ENCODE data around the gene PRELP.

The PRELP gene

DNA sequence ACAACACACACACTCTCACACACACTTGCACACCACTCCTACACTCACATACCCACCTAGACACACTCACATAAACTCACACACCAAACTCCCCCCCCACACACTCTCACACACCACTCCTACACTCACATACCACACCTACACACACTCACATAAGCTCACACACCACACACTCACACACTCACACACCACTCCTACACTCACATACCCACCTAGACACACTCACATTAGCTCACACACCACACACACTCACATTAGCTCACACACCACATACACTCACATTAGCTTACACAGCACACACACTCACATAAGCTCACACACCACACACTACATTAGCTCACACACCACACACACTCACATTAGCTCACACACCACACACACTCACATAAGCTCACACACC, 51.4 kb downstream of the PRELP start:
- DNase-seq = no peak

DNA sequence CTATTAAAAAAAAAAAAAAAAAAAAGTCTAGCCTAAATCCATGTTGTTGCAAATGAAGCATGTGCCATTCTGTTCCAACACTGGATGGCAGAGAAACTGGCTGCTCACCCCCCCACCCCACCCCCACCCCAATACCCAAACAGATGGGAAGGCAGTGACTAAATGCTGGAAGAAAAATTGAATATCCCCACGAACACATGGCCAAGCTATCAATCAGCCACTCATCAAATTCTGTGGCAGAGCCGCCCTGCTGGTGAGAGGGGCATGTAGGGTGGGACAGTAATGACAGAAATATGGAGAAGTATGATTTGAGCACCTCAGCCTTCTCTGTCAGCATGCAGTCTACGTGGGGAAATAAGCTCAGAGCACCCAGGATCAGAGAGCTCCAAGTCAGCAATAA, 52.5 kb downstream of the PRELP start:
- DNase-seq = no peak

DNA sequence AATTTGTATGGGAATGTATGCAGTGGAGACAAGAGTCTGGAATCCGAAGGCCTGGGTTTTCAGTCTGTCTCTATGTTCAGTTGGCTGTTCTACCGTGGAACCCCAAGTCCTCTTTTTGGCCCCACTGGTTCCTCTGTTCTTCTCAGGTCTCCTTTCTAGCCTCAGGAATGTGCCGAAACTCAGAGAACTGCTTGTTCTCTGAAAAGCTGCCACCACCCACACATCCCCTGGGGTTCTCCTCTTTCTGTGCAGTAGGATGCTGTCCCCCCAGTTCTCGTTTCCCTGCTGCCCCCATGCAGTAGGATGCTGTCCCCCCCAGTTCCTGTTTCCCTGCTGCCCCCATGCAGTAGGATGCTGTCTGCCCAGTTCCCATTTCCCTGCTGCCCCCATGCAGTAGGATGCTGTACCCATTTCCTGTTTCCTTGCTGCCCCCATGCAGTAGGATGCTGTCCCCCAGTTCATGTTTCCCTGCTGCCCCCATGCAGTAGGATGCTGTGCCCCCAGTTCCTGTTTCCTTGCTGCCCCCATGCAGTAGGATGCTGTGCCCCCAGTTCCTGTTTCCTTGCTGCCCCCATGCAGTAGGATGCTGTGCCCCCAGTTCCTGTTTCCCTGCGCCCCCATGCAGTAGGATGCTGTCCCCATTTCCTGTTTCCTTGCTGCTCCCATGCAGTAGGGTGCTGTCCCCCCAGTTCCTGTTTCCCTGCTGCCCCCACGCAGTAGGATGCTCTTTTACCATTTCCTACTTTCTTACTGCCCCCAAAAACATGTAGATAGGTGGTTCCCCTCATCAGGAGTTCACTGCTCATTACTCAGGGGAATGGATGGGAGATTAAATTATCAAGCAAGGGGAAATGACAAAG, 53.6 kb downstream of the PRELP start:
- no peak for DNase-seq

DNA sequence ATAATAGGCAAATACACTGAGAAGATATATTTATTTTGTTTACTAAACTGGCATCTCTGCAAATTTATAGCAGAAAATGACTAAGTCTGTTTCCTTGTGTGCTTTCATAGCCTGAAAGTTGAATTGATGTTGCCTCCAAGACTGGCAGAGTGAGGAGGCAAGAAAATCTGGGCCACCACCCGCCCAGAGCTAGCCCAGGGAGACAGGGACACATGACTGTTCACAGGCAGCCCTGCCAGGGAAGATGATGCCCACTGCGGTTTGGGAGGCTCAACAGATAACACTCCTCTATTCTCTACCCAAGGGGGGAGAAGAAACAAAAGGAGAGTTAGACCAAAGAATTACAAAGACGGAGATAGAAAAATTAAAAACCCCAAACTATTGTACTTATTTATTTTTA, 55.5 kb downstream of the PRELP start:
- DNase-seq = no peak

DNA sequence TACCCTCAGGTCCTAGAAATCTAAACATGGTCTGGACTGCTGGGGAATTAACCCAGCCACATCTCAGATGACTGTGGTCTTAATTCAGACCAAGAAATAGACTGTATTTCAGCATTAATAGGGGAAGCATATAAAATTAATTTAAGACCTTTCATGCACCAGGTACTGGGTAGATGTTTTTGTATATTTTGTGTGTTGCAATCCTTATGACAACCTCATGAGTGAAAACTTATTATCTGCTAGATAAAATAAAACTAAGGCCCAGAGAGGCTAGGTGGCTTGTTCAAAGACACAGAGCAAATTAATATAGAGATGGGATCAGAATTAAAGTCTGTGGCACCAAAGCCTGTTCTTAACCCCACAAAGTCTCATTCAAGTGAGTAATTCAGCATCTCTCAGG, 58.4 kb downstream of the PRELP start:
- no peak for DNase-seq

DNA sequence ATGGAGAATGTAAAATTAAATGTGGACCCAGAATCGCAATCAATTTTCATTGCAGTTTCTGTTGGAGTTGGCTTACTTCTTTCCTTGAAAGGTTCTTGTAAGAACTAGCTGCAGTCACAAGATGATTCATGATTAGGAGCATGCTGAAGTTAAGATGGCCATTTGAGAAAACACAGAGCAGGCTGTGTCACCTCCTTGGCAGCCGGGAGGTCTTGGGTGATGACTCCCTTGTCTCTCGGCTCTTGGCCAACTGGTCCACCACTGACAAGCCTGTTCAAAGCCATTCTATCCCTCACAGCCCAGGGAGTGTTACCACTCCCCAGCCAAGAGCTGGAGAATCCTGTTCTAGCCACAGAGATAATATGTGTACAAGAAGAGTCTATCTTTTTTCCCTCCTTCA, 58.9 kb downstream of the PRELP start:
- no peak for DNase-seq

DNA sequence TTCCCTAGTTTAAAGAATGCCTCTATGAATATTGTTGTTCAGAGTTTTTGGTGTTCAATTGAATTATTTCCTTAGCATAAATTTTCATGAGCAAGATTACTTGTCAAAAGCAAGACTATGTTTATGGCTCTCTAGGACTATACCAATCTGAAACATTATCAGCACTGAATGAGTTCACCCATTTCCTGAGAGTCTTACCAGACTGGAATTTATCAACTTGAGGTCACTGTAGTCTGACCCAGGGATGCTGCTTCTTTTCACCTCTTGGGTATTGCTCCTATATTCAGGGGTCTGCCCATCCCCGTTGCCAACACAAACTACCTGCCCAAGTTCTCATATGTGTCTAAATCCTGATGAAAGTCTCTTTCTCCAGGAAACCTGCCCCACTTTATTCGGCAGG, 61.0 kb downstream of the PRELP start:
- no peak for DNase-seq

DNA sequence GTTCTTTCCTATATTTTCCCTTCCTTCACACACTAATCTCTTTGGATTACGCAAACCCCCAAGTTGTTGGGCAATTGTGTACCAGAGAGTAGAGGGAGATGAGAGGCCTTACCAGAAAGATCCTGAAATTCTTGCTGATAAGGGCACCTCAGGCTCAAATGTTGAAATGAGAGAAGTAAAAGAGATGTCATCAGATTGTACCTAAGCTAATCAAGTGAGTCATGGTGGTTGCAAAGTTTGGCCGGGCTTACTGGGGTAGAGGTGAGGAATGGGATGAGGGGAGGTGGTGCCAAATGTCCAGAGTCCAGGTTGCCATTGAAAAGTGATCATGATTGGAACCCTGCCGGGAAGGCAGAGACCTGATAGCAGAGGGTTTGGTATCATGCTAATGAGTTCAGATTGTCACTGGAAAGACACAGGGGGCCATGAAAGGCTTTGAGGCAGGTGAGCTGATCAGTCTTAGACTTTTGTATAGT, 61.4 kb downstream of the PRELP start:
- no peak for DNase-seq

DNA sequence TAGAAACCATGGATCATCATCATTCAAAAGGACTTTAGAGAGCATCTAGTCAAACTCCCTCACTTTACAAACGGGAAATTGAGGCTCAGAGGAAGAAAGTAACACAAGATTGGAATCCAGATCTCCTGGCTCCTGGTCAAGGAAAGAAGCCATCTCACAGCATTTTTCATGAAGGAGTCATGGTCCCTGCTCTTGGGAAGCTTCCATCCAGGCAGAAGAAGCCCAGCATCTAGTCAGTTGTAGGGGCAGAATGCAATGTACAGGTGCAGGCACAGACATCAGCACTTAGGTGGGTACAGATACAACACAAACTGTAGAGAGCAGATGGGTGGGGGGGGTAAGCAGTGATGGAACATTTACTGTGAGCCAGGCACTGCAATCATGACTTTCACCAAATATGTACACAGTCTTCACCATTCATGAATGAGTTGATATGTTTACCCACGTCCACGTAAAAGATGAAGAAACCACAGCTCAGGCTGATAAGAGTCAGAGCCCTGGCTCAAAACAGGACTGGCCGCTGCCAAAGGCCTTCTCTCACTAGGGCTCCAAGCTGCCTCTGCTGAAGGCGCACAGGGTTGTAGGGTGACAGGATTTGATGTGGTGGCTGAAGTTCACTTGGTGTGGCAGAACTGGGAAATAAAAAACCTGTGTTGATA, 62.3 kb downstream of the PRELP start:
- DNase-seq = peak; percentile 71

DNA sequence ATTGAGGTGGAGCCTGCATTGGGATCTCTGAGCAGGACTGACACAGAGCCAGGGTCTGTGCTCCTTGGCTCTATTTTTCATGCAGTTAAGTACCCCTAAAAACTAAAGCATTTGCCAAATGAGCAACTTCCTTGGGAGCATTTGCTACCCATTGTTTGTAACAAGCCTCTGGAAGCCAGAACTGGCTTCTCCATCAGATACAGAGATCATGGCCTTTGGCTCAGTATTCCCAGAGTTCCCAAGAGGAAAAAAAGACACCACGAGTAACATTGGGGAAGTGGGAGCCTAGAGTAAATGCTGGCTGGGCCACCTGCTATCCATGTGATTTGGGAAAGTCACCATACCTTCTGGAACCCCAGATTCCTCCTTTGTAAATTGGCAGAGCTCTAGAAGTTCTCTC, 63.1 kb downstream of the PRELP start:
- no peak for DNase-seq

DNA sequence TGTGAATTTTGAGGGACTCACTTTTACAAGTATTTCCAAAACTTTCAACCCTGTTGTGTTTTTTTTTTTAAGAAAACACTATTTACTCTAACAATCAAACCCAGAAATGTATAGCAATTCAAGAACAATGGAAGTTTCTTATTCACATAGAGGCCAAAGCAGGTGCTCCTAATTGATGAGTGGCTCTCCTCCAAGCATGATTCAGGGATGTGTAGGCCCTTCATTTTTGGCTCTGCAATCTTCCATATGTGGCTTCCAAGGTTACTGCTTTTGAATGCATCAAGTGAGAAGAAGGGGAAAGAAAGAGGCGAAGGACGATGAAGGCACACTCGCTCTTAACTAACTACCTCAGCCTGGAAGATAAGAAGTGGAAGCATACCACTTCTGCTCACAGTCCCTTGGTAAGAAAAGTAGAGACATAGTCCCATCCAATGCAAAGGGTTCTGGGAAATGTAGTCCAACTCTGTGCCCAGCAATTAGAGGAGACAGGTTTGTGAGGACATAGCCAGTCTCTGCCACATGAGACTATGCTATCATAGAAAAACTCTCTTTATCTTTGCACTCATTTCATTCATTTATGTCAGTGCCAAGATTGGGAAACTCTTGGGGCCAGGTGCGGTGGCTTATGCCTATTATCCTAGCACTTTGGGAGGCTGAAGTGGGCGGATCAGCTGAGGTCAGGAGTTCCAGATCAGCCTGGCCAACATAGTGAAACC, 64.4 kb downstream of the PRELP start:
- no peak for DNase-seq
